HCT116 (cell line): ENCODE measurements around the gene STK32B. TPM values are rescaled to one million over a fixed set of nuclear protein-coding genes. Genes with fewer than 3 reads are reported as not detected.

ENCODE experiments used
- ATAC-seq: fragments of 200-7000 bp; cut with Tn5 transposase; 2 replicates; pipeline ENCODE4 v1.9.1; 2020; ENCODE audit warnings: mild to moderate bottlenecking, moderate library complexity
- BruUV-seq: library from RNA; stranded (reverse); fragments of 400-500 nt; replicated peaks from 2 replicates; lab custom pipeline; 2021; lab: Mats Ljungman, UMichigan
- CTCF ChIA-PET: fragments of 300-600 bp; sonication (Branson Sonifier 250); formaldehyde crosslinking; loops from one replicate; lab custom pipeline; 2021; ENCODE audit warnings: antibody characterized with exemption; lab: Charles Lee
- POLR2A ChIA-PET: fragments of 300-600, 350-600 bp; sonication (Branson Sonifier 250); formaldehyde crosslinking; loops from one replicate; lab custom pipeline; 2021; ENCODE audit warnings: antibody characterized with exemption; lab: Charles Lee
- RAD21 ChIA-PET, 2 experiments: fragments of 300-600 bp; sonication (Branson Sonifier 250); formaldehyde crosslinking; loops; one replicate each; lab custom pipeline; 2023; ENCODE audit warnings: low total read pairs in 2 of 2; ENCODE audit not compliant: uncharacterized antibody in 2 of 2, unreplicated experiment in 2 of 2, low non-redundant PET in 1 of 2; lab: Charles Lee
- DNase-seq: peaks from one replicate; pipeline ENCODE4 v3.0.0-alpha.2; 2010; ENCODE audit warnings: low read depth, low spot score
- H2AFZ ChIP-seq: fragments of 200-600 bp; shearing (Covaris generic), sonication (generic); 2 replicates; pipeline ENCODE4 v1.6.1; 2017; ENCODE audit warnings: low read depth, mixed run types, mixed read lengths, antibody characterized with exemption, low read length; ENCODE audit not compliant: poor library complexity, severe bottlenecking
- H3K27ac ChIP-seq: 2 replicates; pipeline ENCODE4 v1.5.1; 2012; ENCODE audit warnings: low read depth, low read length
- H3K27me3 ChIP-seq: fragments of 200-600 bp; sonication (generic); 2 replicates; pipeline ENCODE4 v1.6.1; 2016; ENCODE audit warnings: mixed run types, low read length, mixed read lengths; ENCODE audit not compliant: insufficient read depth
- H3K36me3 ChIP-seq, 2 experiments: fragments of 200-500 bp in 1 of 2; fragments of 200-600 bp in 1 of 2; sonication (Bioruptor generic) in 1 of 2; sonication (generic) in 1 of 2; 2 replicates each; pipeline versions ENCODE4 v1.5.1 to v1.6.1; 2014 to 2016; ENCODE audit warnings: low read length in 2 of 2, inconsistent platforms in 1 of 2, mixed read lengths in 1 of 2, mixed run types in 1 of 2; ENCODE audit not compliant: insufficient read depth in 2 of 2, control insufficient read depth in 1 of 2
- H3K4me1 ChIP-seq, 2 experiments: fragments of 200-600 bp in 1 of 2; sonication (generic) in 1 of 2; 2 replicates each; pipeline versions ENCODE4 v1.5.1 to v1.6.1; 2012 to 2017; ENCODE audit warnings: low read length in 2 of 2, inconsistent platforms in 1 of 2, mild to moderate bottlenecking in 1 of 2, mixed read lengths in 1 of 2, mixed run types in 1 of 2, moderate library complexity in 1 of 2; ENCODE audit not compliant: insufficient read depth in 2 of 2, control insufficient read depth in 1 of 2
- H3K4me2 ChIP-seq: fragments of 200-600 bp; sonication (generic); 2 replicates; pipeline ENCODE4 v1.6.1; 2017; ENCODE audit warnings: mixed run types, low read length, mixed read lengths
- H3K4me3 ChIP-seq, 2 experiments: fragments of 200-600 bp in 1 of 2; sonication (generic) in 1 of 2; replicated peaks in 1 of 2; 2 replicates each; pipeline ENCODE4 v1.5.1; 2011 to 2016; ENCODE audit warnings: low read length in 2 of 2, control low read depth in 1 of 2, low read depth in 1 of 2, mild to moderate bottlenecking in 1 of 2, mixed read lengths in 1 of 2, mixed run types in 1 of 2
- H3K79me2 ChIP-seq: fragments of 200-600 bp; sonication (generic); 2 replicates; pipeline ENCODE4 v1.6.1; 2017; ENCODE audit warnings: mild to moderate bottlenecking, mixed run types, low read length, moderate library complexity, mixed read lengths; ENCODE audit not compliant: insufficient read depth
- H3K9ac ChIP-seq: fragments of 200-600 bp; sonication (generic); 2 replicates; pipeline ENCODE4 v1.6.1; 2016; ENCODE audit warnings: low read length, mixed read lengths
- H3K9me2 ChIP-seq: fragments of 200-600 bp; sonication (generic), shearing (Covaris generic); 2 replicates; pipeline ENCODE4 v1.6.1; 2017; ENCODE audit warnings: mixed run types, mild to moderate bottlenecking, moderate library complexity; ENCODE audit not compliant: insufficient read depth
- H3K9me3 ChIP-seq, 2 experiments: fragments of 200-500 bp in 1 of 2; fragments of 200-600 bp in 1 of 2; sonication (Bioruptor generic) in 1 of 2; sonication (generic) in 1 of 2; 2 replicates each; pipeline ENCODE4 v1.6.1; 2014 to 2017; ENCODE audit warnings: low read length in 2 of 2, mixed read lengths in 2 of 2, inconsistent platforms in 1 of 2, low read depth in 1 of 2, mild to moderate bottlenecking in 1 of 2, mixed run types in 1 of 2, moderate library complexity in 1 of 2; ENCODE audit not compliant: control insufficient read depth in 1 of 2, insufficient read depth in 1 of 2
- H4K20me1 ChIP-seq: fragments of 200-600 bp; sonication (generic), shearing (Covaris generic); 2 replicates; pipeline ENCODE4 v1.6.1; 2017; ENCODE audit warnings: mixed run types, mild to moderate bottlenecking, moderate library complexity; ENCODE audit not compliant: insufficient read depth
- ATF3 ChIP-seq: IDR thresholded peaks from 2 replicates; pipeline ENCODE4 v1.6.1; 2012
- CBX3 ChIP-seq: IDR thresholded peaks from 2 replicates; pipeline ENCODE4 v1.6.1; 2012; ENCODE audit warnings: low read depth
- CEBPB ChIP-seq: IDR thresholded peaks from 2 replicates; pipeline ENCODE4 v1.6.1; 2012; ENCODE audit warnings: low read depth
- EGR1 ChIP-seq: IDR thresholded peaks from 2 replicates; pipeline ENCODE4 v1.6.1; 2012; ENCODE audit warnings: low read depth
- ELF1 ChIP-seq: IDR thresholded peaks from 2 replicates; pipeline ENCODE4 v1.6.1; 2012; ENCODE audit warnings: low read depth, borderline replicate concordance
- EZH2phosphoT487 ChIP-seq: fragments of 200-600 bp; IDR thresholded peaks from 2 replicates; pipeline ENCODE4 v1.6.1; 2018; ENCODE audit warnings: antibody characterized with exemption, borderline replicate concordance
- FOSL1 ChIP-seq: IDR thresholded peaks from 2 replicates; pipeline ENCODE4 v1.6.1; 2012; ENCODE audit warnings: low read depth
- JUND ChIP-seq: IDR thresholded peaks from 2 replicates; pipeline ENCODE4 v1.6.1; 2012
- POLR2A ChIP-seq: IDR thresholded peaks from 2 replicates; pipeline ENCODE4 v1.7.0; 2011; ENCODE audit warnings: borderline replicate concordance; ENCODE audit not compliant: insufficient read depth, insufficient read length; ENCODE audit errors: extremely low read depth
- POLR2AphosphoS5 ChIP-seq: IDR thresholded peaks from 2 replicates; pipeline ENCODE4 v1.6.1; 2011; ENCODE audit warnings: mild to moderate bottlenecking, low read depth, low read length, moderate library complexity
- RAD21 ChIP-seq: IDR thresholded peaks from 2 replicates; pipeline ENCODE4 v1.6.1; 2012; ENCODE audit warnings: low read depth, mild to moderate bottlenecking
- SIN3A ChIP-seq: IDR thresholded peaks from 2 replicates; pipeline ENCODE4 v1.6.1; 2012; ENCODE audit warnings: low read depth
- SRF ChIP-seq: IDR thresholded peaks from 2 replicates; pipeline ENCODE4 v1.6.1; 2012; ENCODE audit warnings: low read depth
- TCF7L2 ChIP-seq: IDR thresholded peaks from 2 replicates; pipeline ENCODE4 v1.7.0; 2011; ENCODE audit warnings: borderline replicate concordance, inconsistent platforms; ENCODE audit not compliant: insufficient read depth, insufficient read length; ENCODE audit errors: extremely low read depth
- YY1 ChIP-seq: IDR thresholded peaks from 2 replicates; pipeline ENCODE4 v1.6.1; 2011; ENCODE audit warnings: low read length, low read depth, moderate library complexity, mild to moderate bottlenecking; ENCODE audit not compliant: insufficient replicate concordance; ENCODE audit errors: extremely low read depth
- ZBTB33 ChIP-seq: IDR thresholded peaks from 2 replicates; pipeline ENCODE4 v1.6.1; 2011; ENCODE audit warnings: mild to moderate bottlenecking, low read length, moderate library complexity; ENCODE audit not compliant: insufficient replicate concordance; ENCODE audit errors: extremely low read depth
- ZFX ChIP-seq: fragments of 450-650 bp; IDR thresholded peaks from 2 replicates; pipeline ENCODE4 v1.6.1; 2017
- intact Hi-C: fragments of 100-400 bp; cut with micrococcal nuclease; formaldehyde crosslinking; loops from 2 replicates; pipeline ENCODE4 v1.10.0; 2022
- total RNA-seq: library from RNA; stranded (reverse); gene quantifications from one replicate; pipeline ENCODE4 v1.2.1, GENCODE V29; 2021; ENCODE audit not compliant: unreplicated experiment
- TF ChIP-seq, protein P1 (sequence below): IDR thresholded peaks from 2 replicates; pipeline ENCODE4 v1.6.1; 2012
- TF ChIP-seq, protein P2 (sequence below): IDR thresholded peaks from 2 replicates; pipeline ENCODE4 v1.6.1; 2012; ENCODE audit warnings: low read depth
- TF ChIP-seq, protein P3 (sequence below), 3 experiments: fragments of 200-600 bp in 1 of 3; sonication (generic) in 1 of 3; IDR thresholded peaks in 2 of 3; conservative IDR thresholded peaks in 1 of 3; 2 replicates each; pipeline ENCODE4 v1.5.1; 2012 to 2017; ENCODE audit warnings: low read depth in 2 of 3, low read length in 2 of 3, antibody characterized with exemption in 1 of 3, borderline replicate concordance in 1 of 3, control low read depth in 1 of 3, mild to moderate bottlenecking in 1 of 3, mixed read lengths in 1 of 3, mixed run types in 1 of 3, moderate library complexity in 1 of 3; ENCODE audit not compliant: insufficient read depth in 1 of 3

STK32B gene
- total RNA-seq, 1 experiment from 2014 or later, result not detected

DNA sequence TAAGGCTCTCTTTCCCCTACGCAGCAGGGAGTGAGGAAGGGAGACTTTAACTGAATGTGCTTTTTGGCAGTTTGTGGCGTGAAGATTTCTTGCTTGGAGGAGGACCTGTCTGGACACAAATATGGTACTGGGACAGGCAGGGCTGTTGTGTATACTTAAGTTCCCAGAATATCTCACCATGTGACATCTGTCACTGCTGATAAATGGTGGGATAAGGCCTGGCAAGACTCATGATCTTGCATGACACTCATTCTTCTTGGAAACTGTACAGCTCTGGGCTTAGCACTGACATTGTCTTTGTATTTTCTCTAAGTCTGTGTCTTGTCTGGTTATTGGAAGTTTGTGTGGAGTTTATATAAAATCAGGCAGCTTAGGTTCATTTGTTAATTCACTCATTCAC, 93.1 kb downstream of the STK32B start (continued):
- no peak for TF ChIP-seq CEBPB

DNA sequence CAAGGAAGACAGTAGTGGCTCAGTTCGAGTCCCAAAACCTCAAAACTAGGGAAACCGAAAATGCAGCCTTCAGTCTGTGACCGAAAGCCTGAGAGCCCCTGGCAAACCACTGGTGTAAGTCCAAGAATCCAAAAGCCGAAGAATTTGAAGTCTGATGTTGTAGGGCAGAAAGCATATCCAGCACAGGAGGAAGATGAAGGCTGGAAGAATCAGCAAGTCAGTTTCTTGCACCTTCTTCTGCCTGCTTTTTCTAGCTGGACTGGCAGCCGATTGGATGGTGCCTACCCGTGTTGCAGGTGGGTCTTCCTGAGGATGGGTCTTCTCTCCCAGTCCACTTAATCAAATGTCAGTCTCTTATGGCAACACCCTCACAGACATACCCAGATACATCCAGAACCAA, 95.0 kb downstream of the STK32B start:
- intact Hi-C loops, result no loop called here
- Histone ChIP-seq H4K20me1 (no peaks in the 10 kb centered on the region; the same call in 1 of the 2 replicates), H3K9me3 (no peaks in the 10 kb centered on the region), H3K79me2 (no peaks in the 10 kb centered on the region), H3K36me3 (no peaks in the 10 kb centered on the region), H3K4me3 (no peak overlapping the region), H3K9ac (no peak overlapping the region), H3K9me2 (no peaks in the 10 kb centered on the region), H3K27ac (no peak overlapping the region), H3K4me1 (no peaks in the 10 kb centered on the region), H3K4me2 (no peak overlapping the region)
- ChIA-PET RAD21 (no interaction called here), CTCF (no interaction called here), POLR2A (no interaction called here)
- DNase-seq (no peak), ATAC-seq (no peak)
- no TSS peak for BruUV-seq
- TF ChIP-seq FOSL1 (no peak), CEBPB (no peak), EZH2phosphoT487 (no peak), TCF7L2 (no peak), YY1 (no peak), EGR1 (no peak), SIN3A (no peak), RAD21 (no peak), ZBTB33 (no peak), CBX3 (no peak), POLR2A (no peak), SRF (no peak), ELF1 (no peak), POLR2AphosphoS5 (no peak), ATF3 (no peak), ZFX (no peak), JUND (no peak)
- TF ChIP-seq, protein P1, sequence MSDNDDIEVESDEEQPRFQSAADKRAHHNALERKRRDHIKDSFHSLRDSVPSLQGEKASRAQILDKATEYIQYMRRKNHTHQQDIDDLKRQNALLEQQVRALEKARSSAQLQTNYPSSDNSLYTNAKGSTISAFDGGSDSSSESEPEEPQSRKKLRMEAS, result no peak
- TF ChIP-seq, protein P2, sequence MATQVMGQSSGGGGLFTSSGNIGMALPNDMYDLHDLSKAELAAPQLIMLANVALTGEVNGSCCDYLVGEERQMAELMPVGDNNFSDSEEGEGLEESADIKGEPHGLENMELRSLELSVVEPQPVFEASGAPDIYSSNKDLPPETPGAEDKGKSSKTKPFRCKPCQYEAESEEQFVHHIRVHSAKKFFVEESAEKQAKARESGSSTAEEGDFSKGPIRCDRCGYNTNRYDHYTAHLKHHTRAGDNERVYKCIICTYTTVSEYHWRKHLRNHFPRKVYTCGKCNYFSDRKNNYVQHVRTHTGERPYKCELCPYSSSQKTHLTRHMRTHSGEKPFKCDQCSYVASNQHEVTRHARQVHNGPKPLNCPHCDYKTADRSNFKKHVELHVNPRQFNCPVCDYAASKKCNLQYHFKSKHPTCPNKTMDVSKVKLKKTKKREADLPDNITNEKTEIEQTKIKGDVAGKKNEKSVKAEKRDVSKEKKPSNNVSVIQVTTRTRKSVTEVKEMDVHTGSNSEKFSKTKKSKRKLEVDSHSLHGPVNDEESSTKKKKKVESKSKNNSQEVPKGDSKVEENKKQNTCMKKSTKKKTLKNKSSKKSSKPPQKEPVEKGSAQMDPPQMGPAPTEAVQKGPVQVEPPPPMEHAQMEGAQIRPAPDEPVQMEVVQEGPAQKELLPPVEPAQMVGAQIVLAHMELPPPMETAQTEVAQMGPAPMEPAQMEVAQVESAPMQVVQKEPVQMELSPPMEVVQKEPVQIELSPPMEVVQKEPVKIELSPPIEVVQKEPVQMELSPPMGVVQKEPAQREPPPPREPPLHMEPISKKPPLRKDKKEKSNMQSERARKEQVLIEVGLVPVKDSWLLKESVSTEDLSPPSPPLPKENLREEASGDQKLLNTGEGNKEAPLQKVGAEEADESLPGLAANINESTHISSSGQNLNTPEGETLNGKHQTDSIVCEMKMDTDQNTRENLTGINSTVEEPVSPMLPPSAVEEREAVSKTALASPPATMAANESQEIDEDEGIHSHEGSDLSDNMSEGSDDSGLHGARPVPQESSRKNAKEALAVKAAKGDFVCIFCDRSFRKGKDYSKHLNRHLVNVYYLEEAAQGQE, result no peak
- TF ChIP-seq, protein P3, sequence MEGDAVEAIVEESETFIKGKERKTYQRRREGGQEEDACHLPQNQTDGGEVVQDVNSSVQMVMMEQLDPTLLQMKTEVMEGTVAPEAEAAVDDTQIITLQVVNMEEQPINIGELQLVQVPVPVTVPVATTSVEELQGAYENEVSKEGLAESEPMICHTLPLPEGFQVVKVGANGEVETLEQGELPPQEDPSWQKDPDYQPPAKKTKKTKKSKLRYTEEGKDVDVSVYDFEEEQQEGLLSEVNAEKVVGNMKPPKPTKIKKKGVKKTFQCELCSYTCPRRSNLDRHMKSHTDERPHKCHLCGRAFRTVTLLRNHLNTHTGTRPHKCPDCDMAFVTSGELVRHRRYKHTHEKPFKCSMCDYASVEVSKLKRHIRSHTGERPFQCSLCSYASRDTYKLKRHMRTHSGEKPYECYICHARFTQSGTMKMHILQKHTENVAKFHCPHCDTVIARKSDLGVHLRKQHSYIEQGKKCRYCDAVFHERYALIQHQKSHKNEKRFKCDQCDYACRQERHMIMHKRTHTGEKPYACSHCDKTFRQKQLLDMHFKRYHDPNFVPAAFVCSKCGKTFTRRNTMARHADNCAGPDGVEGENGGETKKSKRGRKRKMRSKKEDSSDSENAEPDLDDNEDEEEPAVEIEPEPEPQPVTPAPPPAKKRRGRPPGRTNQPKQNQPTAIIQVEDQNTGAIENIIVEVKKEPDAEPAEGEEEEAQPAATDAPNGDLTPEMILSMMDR (IDR thresholded peaks at IDR 0.05 in 2 of 3, conservative IDR thresholded peaks at IDR 0.05 in 1 of 3; ENCODE audit: borderline replicate concordance in 1 of 3, insufficient read depth in 1 of 3, low read depth in 2 of 3, low read length in 2 of 3), result no peak
- TF ChIP-seq, all 23 proteins: peak for 0
- Histone ChIP-seq H2AFZ (no peak overlapping the region), H3K27me3 (peaks cover 15% of the 10 kb centered on the region)
